Measurements from ENCODE around the gene ZNF318.
"Not testable (repeated sequence)": the region's sequence is repeated elsewhere in the genome, so short reads cannot be mapped to it uniquely, and the experiment has no call there.

The ZNF318 gene

DNA sequence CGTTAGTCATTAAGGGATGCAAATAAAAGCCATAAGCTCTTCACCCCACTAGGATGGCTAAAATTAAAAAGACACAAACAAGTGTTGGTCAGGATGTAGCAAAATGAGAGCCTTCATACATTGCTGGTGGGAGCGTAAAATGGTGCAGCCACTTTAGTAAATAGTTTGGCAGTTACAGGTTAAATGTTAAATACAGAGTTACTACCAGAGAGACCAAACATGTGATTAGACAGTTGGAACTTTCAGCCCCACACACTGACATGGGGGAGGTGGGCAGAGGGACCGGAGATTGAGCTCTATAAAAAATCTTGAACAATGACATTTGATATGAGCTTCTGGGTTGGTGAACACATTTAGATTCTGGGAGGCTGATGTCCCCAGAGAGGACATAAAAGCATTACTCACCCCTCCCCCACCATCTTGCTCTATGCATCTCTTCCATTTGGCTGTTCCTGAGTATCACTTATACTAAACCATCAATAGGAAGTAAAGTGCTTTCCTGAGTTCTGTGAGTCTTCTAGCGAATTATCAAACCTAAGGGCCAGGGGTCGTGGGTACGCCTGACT, 20.4 kb upstream of the ZNF318 start:
- DNase-seq (ENCODE audit: low spot score): no peak

DNA sequence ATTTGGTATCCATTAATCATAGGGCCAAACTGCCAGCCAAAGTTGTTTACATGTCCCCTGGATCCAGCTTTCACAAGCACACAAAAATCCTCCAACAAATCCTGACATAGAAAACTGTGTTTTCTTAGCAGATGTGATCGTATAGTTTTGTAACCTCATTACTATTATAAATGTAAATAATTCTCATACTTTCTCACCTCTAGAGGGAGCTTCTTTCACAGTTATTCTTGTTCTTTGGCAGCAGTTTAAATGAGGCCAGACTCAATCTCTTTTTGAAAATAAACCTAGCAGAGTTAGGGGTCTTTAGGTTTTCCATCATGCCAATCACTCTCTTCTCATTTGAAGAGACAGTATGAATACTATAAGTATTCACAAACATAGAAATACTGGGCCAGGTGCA, 17.0 kb upstream of the ZNF318 start:
- no peak for DNase-seq (ENCODE audit: low spot score)

DNA sequence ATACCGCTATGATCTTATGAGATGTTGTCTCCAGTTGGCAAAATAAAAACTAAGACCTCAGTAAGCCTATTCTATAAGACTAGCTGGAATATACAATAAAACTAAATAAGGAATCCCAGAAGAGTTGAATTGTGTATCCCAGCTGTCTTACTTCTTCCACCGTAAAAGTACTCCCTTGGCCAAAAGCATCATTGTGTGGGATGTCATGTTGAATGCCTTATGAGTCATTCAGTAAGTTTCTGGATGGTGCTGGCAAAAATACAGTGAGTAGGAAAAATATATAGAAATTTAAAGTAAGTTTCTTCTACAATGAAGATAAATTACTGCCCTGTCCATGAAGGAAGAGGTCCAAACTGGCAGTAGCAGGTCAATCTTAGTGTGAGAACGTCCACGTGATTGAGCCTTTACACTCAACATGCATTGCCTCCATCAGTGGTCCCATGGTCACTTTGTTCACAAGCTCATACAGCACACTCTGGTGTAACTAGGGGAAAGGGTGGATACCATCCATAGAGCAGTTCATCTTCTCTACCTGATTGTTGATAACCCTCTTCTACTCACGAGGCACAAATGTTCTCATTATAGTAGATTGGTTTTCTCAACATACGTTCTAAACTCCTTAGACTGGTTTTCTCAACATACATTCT, 13.7 kb upstream of the ZNF318 start:
- DNase-seq (ENCODE audit: low spot score): peak; percentile 58

DNA sequence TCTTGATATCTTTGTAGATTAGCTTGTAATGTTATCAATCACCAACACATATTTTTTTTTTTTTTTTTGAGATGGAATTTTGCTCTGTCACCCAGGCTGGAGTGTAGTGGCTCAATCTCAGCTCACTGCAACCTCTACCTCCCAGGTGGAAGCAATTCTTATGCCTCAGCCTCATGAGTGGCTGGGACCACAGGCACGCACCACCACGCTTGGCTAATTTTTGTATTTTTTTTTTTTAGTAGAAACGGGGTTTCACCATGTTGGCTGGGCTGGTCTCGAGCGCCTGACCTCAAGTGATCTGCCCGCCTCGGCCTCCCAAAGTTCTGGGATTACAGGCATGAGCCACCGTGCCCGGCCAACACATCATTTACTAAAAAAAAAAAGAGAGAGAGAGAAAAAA, 11.4 kb upstream of the ZNF318 start:
- not testable (repeated sequence) for DNase-seq (ENCODE audit: low spot score)

DNA sequence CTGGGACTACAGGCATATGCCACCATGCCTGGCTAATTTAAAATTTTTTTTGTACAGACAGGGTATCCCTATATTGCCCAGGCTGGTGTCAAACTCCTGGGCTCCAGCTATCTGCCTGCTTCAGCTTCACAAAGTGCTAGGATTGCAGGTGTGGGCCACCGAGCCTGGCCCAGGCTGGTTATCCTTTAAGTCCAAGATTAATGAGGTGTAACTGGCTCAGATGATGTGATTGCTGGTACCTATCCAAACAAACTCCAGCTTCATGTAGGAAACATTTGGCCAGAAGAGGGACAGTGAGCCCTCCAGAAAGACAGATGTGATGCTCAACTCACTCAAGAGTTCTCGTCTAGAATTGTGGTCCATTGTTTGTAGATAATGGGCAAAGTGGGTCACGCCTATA, 9.2 kb upstream of the ZNF318 start:
- DNase-seq (ENCODE audit: low spot score): no peak

DNA sequence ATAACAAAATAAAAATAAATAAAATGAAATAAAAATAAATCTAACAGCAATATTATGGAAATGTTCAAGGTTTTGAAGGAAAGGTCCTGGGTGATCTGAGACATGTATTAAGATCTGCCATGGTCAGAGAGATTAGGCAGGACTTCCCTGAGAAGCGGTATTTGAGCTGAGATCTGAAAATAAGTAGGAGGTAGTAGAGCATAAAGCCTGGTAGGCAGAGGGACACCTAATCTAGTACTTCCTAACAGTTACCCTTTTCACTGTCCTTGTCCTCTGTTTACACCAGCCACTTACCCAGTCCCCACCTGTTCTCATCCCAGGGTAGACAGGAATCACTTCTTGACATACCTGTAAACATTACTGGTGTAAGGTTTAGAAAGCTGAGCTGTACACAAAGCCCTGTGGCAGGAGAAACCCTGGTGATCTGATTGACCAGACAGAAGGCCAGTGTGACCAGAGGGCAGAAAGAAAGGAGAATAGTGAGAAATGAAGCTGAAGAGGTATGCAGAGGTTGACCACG, 8.3 kb upstream of the ZNF318 start:
- no peak for DNase-seq (ENCODE audit: low spot score)

DNA sequence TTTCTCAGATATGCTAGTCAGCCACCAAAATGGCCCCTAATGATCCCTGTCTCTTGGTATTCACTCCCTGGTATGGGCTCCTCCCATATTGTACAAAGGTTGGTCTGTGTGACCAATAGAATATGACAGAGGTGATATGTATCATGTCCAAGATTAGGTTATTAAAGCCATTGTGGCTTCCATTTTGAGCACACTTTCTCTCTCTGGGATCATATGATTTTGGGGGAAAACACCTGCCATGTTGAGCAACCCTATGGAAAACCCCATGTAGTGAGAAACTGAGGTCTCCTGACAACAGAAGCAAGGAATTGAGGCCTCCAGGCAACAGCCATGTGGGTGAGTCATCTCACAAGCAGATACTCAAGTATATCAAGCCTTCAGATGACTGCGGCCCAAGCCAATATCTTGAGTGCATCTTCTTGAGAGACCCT, 7.1 kb upstream of the ZNF318 start:
- no peak for DNase-seq (ENCODE audit: low spot score)

DNA sequence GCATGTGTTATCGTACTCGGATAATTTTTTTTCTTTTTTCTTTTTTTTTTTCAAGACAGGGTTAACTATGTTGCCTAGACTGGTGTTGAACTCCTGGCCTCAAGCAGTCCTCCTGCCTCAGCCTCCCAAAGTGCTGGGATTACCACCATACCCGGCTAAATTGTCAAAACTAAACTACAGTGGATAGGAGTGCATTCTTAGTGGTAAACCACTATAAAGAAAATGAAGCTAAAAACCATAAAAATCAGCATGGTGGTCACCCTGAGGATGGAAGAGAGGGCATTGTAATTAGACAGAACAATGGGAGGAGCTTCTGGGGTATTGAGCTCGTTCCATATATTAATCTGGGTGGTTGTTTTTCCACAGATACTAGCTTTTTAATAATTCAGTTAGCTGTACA, 6.2 kb upstream of the ZNF318 start:
- DNase-seq (ENCODE audit: low spot score): no peak

DNA sequence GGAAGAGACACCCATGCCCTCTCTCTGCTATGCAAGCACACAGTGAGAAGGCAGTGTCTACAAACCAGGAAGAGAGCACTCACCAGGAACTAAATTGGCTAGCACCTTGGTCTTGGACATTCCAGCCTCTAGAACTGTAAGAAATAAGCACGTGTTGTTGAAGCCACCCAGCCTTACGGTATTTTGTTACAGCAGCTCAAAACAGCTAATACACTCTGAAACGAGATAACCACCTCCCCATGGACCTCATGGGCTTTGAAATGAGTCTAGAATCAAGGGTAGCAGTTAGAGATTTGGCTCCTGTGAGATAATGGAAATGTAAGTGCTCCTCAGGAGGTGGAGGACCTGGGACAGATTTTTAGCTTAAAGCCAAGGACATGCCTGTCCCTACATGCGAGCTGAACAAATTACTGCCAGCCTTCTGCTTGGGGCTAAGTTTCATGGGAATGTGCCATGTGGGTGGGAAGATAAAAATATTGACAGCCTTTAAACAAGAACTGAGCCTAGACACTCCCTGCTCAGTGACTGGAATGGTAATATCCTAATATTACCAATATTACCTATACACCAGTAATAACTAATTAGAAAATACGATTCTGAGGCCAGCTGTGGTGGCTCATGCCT, 3.9 kb upstream of the ZNF318 start:
- DNase-seq (ENCODE audit: low spot score): no peak

DNA sequence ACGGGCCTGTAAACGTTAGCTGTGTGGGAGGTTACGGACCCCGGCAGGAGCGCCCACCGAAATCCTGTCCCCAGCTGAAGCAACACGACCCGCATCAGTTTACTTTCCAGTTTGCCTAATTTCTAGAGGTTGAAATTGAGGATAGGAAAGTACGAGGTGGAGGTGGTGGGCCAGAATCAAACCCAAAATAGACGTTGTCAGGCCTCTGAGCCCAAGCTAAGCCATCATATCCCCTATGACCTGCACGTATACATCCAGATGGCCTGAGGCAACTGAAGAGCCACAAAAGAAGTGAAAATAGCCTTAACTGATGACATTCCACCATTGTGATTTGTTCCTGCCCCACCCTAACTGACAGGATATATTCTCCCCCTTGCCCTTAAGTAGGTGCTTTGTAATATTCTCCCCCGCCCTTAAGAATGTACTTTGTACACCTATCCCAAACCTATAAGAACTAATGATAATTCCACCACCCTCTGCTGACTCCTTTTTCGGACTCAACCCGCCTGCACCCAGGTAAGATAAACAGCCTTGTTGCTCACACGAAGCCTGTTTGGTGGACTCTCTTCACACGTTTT, 645 bp upstream of the ZNF318 start:
- not testable (repeated sequence) for DNase-seq (ENCODE audit: low spot score)

DNA sequence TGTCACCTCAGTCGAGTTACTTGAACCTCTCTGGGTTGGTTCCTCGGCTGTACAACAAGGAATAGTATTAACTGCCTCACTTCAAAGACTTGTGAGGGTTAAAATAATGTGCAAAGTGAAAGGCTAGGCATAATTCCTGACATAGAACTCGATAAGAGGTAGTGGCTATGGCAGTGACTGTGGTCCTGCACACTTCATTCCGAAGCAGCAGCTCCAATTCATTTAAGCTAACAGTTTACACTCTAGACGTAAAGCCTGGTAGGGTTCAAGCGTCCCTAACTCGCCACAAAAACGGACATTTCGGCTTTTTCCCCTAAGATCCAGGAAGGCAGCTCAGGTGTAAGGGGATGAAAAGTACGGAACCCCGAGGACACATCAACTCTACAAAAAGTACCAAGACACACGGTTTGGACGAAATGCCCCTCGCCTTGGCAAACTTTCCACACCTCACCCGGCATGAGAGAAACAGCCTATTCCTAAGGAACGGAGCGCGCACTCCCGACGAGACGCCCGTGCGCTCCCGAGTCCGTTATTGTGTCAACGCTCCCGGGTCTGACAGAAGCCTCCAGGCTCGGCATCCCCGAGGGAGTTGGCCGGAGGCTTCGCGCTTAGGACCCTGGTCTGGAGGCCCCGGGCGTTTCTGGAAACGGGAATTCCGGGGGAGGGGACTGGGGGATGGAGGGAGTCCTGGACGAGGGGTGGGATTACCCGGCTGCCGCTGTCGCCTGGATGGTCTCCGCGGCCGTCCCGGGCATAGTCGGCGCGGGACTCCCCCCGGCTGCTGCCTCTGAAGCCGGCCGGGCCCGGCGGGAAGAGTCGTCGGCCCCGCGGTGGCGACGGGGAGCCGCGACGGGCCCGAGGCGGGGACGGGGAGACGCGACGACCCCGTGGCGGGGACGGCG, 937 bp downstream of the ZNF318 start:
- DNase-seq (ENCODE audit: low spot score): peak; percentile 37

DNA sequence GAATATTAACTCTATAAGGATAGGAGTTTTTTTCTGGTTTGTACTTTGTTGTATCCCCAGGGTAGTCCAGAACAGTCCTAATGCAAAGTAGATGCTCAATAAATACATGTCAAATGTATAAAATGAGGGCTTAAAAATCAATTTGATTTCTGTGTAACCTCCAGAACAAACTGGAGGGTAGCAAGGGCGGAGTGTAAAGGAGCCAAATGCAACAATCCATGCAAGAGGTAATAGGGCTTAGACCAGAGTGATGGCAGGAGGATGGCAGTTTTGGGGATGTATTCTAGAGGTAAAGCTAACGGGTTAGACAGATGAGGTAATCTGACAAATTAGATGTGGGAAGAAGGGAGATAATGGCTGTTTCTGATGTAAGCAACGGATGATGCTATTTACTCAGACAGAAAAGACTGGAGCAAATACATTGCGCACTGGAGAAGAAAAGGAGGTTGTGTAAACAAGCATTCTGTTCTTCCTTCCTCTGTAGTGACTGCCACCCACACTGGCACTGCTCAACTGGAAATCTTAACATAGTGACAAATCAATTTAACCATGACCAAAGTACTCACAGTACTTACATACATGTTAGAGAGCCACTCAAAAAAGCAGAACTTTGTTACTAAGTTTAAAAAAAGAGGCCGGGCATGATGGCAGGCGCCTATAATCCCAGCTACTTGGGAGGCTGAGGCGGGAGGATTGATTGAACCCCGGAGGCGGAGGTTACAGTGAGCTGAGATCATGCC, 2.0 kb downstream of the ZNF318 start:
- no peak for DNase-seq (ENCODE audit: low spot score)

DNA sequence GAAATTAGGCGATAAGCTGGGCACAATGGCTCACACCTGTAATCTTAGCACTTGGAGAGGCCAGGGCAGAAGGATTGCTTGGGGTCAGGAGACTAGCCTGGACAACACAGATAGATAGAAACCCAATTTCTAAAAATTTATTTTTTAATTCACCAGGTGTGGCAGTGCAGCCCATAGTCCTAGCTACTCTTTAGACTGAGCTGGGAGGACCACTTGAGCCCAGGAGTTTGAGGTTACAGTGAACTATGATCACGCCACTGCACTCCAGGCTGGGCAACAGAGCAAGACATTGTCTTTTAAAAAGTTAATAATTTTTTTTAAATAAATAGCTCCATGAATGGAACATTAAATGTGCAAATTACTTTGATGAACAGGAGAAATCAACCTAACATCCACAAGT, 8.2 kb downstream of the ZNF318 start:
- DNase-seq (ENCODE audit: low spot score): no peak

DNA sequence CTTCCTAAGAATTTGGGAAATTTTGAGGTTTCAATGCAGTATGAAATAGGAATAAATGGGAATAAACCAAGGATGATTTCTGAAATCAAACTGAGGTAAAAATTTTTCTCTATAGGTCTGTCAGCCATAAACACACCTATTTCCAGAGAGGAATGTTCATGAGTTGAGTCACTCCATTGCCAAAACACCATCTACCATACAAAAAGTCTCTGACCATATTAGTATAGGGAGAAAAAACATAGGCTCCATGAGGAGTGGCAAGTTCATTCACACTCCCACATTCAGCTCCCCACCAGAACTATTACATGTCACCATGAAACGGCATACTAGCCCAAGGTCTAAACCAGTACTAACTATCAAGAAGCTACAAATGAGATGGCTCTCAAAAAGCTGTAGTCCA, 9.6 kb downstream of the ZNF318 start:
- no peak for DNase-seq (ENCODE audit: low spot score)

DNA sequence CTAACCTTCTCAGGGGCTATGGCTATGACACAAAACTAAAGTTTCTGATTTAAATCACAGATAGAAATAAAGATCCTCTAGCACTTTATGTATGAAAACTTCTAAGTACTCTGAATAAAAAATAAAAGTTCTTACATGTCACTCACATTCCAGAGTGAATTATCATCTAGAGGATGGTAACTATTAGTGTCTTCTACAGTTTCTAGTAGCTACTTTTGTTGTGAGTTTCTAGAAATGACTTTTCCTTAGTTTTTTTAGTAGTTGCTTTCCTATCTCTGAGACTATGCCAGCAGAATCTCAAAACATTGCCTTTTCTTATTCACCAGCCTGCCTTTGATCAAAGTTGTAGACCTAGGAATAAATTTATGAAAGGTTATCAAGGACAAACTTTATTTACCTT, 10.1 kb downstream of the ZNF318 start:
- no peak for DNase-seq (ENCODE audit: low spot score)

DNA sequence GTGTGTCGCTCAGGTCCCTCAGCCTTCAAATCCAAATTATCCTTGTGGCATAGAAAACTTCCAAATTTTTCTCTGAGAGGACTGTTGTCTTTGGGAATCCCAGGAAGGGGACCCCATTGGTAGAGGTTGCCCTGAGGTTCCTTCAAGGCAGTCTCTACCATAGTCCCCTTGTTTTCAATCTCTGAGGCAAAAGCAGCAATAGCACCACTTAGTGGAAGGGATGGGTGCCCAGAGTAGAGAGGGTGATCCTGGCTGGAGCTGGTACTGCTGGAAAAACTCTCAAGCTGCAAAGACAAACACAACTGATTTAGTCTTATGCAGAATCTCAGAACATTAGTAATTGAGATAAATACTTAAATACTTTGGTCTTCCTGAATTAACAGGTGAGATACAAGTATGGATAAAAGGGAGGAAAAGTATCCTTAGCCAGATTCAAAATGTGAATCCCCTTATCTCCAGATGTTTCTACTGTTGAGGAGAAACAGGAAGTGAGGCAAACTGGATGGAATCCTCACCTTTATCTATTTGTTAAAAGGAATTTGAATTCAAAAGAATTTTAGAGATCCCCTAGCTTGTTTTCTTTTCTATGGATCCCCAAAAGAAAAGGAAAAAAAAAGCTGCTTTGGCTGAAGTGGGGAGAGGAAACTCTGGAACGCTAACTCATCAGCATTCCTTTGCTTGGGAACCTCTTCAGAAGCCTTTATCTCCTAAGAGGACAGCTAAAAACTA, 13.4 kb downstream of the ZNF318 start:
- DNase-seq (ENCODE audit: low spot score): peak; percentile 35

DNA sequence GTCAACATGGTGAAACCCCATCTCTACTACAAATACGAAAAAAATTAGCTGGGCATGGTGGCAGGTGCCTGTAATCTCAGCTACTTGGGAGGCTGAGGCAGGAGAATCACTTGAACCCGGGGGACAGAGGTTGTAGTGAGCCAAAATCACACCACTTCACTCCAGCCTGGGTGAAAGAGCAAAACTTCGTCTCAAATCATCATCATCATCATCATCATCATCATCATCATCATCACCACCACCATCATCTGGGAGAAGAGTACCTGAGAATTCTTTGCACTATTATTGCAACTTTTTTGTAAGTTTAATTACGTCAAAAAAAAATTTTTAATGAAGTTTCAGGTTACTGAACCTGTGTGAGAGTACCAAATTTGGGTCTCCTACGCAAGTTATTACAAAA, 17.5 kb downstream of the ZNF318 start:
- not testable (repeated sequence) for DNase-seq (ENCODE audit: low spot score)

DNA sequence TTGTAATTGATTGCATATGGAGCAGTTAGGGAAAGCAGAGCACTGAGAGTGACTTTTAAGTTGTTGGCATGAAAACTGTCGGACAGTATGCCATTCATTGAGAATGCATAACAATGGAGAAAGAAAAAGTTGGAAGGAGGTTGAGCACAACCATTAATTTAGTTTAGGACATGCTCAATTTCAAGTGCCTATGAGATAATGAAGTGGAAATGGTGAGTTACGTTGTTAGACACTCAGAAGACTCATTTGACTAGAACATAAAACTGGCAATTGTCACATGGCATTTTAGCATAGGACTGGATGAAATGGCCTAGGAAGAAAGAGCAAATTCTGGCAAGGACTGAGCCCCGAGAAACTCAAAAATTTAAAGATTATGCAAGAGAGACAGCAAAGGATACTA, 22.0 kb downstream of the ZNF318 start:
- DNase-seq (ENCODE audit: low spot score): no peak

DNA sequence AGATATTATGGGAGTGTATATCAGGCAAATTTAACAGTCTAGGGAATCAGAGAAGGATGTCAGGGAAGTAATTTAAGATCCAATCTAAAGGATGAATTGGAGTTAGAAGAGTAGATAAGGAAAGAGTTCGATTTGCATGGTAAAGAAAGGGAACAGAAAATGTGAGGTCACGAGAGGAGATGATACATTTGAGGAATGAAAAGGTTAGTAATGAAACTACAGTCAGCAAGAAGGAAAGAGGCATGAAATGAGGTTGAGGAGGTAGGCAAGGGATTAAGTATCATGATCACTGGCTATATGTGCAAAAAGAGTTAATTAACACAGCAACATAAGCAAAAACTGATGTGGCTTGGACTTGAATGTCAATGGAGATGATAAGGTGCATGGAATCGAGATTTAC, 22.4 kb downstream of the ZNF318 start:
- DNase-seq (ENCODE audit: low spot score): no peak

DNA sequence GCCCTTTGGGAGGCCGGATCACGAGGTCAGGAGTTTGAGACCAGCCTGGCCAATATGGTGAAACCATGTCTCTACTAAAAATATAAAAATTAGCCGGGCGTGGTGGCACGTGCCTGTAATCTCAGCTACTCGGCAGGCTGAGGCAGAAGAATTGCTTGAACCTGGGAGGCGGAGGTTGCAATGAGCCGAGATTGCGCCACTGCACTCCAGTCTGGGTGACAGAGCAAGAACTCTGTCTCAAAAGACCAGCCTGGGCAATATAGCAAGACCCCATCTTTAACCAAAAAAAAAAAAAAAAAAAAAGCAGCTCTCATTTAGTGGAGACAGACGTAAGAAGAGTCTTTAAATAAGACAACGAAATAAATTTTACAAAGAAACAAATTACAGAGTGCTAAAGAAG, 23.2 kb downstream of the ZNF318 start:
- DNase-seq (ENCODE audit: low spot score): not testable (repeated sequence)

DNA sequence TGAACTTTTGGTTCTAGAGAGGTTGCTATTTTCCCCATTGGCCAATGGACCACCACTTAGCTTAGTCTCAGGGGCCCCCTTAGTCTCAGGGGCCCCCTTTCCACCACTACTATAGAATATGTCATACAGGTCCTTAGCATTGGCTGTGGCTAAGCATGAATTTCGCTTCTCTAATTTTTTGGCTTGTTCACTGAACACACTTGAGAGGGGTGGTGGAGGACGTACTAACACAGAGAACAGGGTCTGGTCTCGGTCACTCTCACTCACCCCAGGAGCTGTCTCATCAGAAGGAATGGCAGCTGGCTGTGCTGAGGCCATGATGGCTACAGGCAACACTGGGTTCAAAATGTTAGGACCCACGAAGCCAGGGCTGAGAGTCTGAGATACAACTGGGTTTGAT, 30.3 kb downstream of the ZNF318 start:
- DNase-seq (ENCODE audit: low spot score): no peak

Data from AG08395 (cell line).